OCI-LY1 (cell line): Measurements from ENCODE around the gene PACSIN2.
"Not testable (repeated sequence)": the region's sequence is repeated elsewhere in the genome, so short reads cannot be mapped to it uniquely, and the experiment has no call there.

ENCODE experiments used
- H2AFZ ChIP-seq: fragments of 200-600 bp; sonication (generic), shearing (Covaris generic); 2 replicates; pipeline ENCODE4 v1.6.0; 2014; ENCODE audit warnings: antibody characterized with exemption, mild to moderate bottlenecking, low read length
- H3F3A ChIP-seq: fragments of 200-600 bp; sonication (generic), shearing (Covaris generic); 2 replicates; pipeline ENCODE4 v1.6.0; 2014; ENCODE audit warnings: mild to moderate bottlenecking, antibody characterized with exemption, low read length, moderate library complexity; ENCODE audit not compliant: insufficient read depth
- H3K27ac ChIP-seq: fragments of 200-600 bp; sonication (generic); 2 replicates; pipeline ENCODE4 v1.5.1; 2014; ENCODE audit warnings: low read length, mixed run types, mild to moderate bottlenecking, low read depth; ENCODE audit not compliant: poor library complexity, severe bottlenecking
- H3K27me3 ChIP-seq: fragments of 200-600 bp; sonication (generic); 2 replicates; pipeline ENCODE4 v1.6.0; 2014; ENCODE audit warnings: antibody characterized with exemption, mild to moderate bottlenecking, low read length, moderate library complexity; ENCODE audit not compliant: insufficient read depth
- H3K36me3 ChIP-seq: fragments of 200-600 bp; sonication (generic); 2 replicates; pipeline ENCODE4 v1.6.1; 2014; ENCODE audit warnings: mild to moderate bottlenecking, antibody characterized with exemption, low read length, moderate library complexity, mixed read lengths; ENCODE audit not compliant: insufficient read depth
- H3K4me1 ChIP-seq: fragments of 200-600 bp; sonication (generic); 2 replicates; pipeline ENCODE4 v1.5.1; 2014; ENCODE audit warnings: mild to moderate bottlenecking, low read length, moderate library complexity; ENCODE audit not compliant: insufficient read depth, severe bottlenecking
- H3K4me2 ChIP-seq: fragments of 200-600 bp; sonication (generic), shearing (Covaris generic); 2 replicates; pipeline ENCODE4 v1.6.1; 2014; ENCODE audit warnings: low read length
- H3K4me3 ChIP-seq: fragments of 200-600 bp; sonication (generic); 2 replicates; pipeline ENCODE4 v1.5.1; 2014; ENCODE audit warnings: low read length, low read depth, mild to moderate bottlenecking, mixed read lengths; ENCODE audit not compliant: poor library complexity, severe bottlenecking
- H3K79me2 ChIP-seq: fragments of 200-600 bp; shearing (Covaris generic); 2 replicates; pipeline ENCODE4 v1.6.1; 2016; ENCODE audit warnings: mixed run types, low read length, mixed read lengths; ENCODE audit not compliant: insufficient read depth
- H3K9ac ChIP-seq: fragments of 200-600 bp; sonication (generic), shearing (Covaris generic); 2 replicates; pipeline ENCODE4 v1.6.1; 2014; ENCODE audit warnings: mild to moderate bottlenecking, low read length, mixed read lengths
- H3K9me2 ChIP-seq: fragments of 200-600 bp; sonication (generic), shearing (Covaris generic); 2 replicates; pipeline ENCODE4 v1.6.1; 2014; ENCODE audit warnings: low read depth, mild to moderate bottlenecking, low read length, mixed read lengths
- H3K9me3 ChIP-seq: fragments of 200-600 bp; shearing (Covaris generic); 2 replicates; pipeline ENCODE4 v1.6.1; 2014; ENCODE audit warnings: low read length, mixed read lengths
- H4K20me1 ChIP-seq: fragments of 200-600 bp; sonication (generic), shearing (Covaris generic); 2 replicates; pipeline ENCODE4 v1.6.0; 2016; ENCODE audit warnings: mild to moderate bottlenecking, low read length; ENCODE audit not compliant: insufficient read depth
- CTCF ChIP-seq: fragments of 200-600 bp; sonication (generic), shearing (Covaris generic); IDR thresholded peaks from 2 replicates; pipeline ENCODE4 v1.5.1; 2017; ENCODE audit warnings: mild to moderate bottlenecking, antibody characterized with exemption, low read length, moderate library complexity, mixed read lengths
- EZH2 ChIP-seq: fragments of 200-600 bp; sonication (generic), shearing (Covaris generic); IDR thresholded peaks from 2 replicates; pipeline ENCODE4 v1.8.0; 2017; ENCODE audit warnings: borderline replicate concordance, mixed run types, mild to moderate bottlenecking, antibody characterized with exemption, low read length, moderate library complexity, mixed read lengths

Gene PACSIN2

GRCh38 chr22:42972649-42973535 lies 42.1 kb downstream of the PACSIN2 start:
- Histone ChIP-seq H3F3A (no peaks in the 10 kb centered on the region), H3K79me2 (no peaks in the 10 kb centered on the region), H3K27ac (no peak overlapping the region), H3K9ac (no peak overlapping the region), H3K9me3 (no peaks in the 10 kb centered on the region), H3K27me3 (no peaks in the 10 kb centered on the region), H4K20me1 (no peaks in the 10 kb centered on the region), H3K36me3 (no peaks in the 10 kb centered on the region), H3K9me2 (no peaks in the 10 kb centered on the region), H3K4me1 (no peaks in the 10 kb centered on the region), H3K4me3 (no peak overlapping the region), H2AFZ (no peak overlapping the region), H3K4me2 (no peak overlapping the region)
- TF ChIP-seq EZH2 (no peak), CTCF (no peak)

GRCh38 chr22:42971473-42971860 lies 43.5 kb downstream of the PACSIN2 start:
- H3K4me3 ChIP-seq, H3K9me3 ChIP-seq, H3K4me1 ChIP-seq, H3K27ac ChIP-seq, H3K36me3 ChIP-seq, H3K4me2 ChIP-seq, H3K79me2 ChIP-seq, H3K9ac ChIP-seq, H3K27me3 ChIP-seq, H3K9me2 ChIP-seq, H2AFZ ChIP-seq, H3F3A ChIP-seq, H4K20me1 ChIP-seq: not testable (repeated sequence)

- Histone ChIP-seq H3K9me3 (no peaks in the 10 kb centered on the region), H3K36me3 (no peaks in the 10 kb centered on the region), H3F3A (no peaks in the 10 kb centered on the region), H3K27ac (no peak overlapping the region), H3K9ac (no peak overlapping the region), H4K20me1 (no peaks in the 10 kb centered on the region), H3K4me2 (no peak overlapping the region), H3K79me2 (no peaks in the 10 kb centered on the region), H3K4me1 (no peaks in the 10 kb centered on the region), H2AFZ (no peak overlapping the region), H3K9me2 (no peaks in the 10 kb centered on the region), H3K4me3 (no peak overlapping the region), H3K27me3 (no peaks in the 10 kb centered on the region)
- no peak for TF ChIP-seq CTCF
- no peak for TF ChIP-seq EZH2
These were observed 44.9 kb downstream of the PACSIN2 start for GRCh38 chr22:42970029-42970428.
